AG20443 (cell line): ENCODE measurements around the gene SEMA4C.

Experiments
- DNase-seq: peaks from one replicate; pipeline ENCODE4 v3.0.0; 2012; ENCODE audit warnings: low spot score, mixed read lengths

The SEMA4C gene

DNA sequence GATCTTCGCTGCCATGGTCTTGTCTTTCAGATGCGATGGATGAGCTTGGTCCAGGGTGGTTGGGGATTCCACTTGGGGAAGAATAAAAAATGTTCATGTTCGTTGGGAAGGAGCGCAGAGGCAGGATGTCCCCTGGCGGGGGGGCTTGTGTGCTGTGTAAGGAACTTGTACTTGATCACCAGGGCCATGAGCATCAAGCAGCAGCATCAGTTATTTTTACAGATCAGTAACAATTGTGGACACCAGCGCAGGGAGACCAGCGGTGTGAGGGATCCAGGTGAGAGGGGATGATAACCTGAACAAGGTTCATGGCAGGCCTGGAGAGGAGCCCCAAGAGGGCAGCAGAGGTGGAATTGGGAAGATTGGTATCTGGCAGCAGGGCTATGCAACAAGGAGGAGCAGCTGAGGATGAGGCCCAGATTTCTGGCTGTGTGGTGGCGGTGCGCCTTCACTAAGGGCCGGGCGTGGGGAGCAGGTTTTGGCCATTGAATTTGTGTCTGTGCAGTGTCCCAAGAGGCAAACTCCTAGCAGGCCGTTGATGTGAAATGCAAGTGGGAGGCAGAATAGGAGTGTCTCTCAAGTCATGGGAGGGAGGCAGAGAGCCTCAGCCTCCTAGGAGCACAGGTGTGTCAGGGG is 49.9 kb downstream of the SEMA4C start:
- DNase-seq: no peak

DNA sequence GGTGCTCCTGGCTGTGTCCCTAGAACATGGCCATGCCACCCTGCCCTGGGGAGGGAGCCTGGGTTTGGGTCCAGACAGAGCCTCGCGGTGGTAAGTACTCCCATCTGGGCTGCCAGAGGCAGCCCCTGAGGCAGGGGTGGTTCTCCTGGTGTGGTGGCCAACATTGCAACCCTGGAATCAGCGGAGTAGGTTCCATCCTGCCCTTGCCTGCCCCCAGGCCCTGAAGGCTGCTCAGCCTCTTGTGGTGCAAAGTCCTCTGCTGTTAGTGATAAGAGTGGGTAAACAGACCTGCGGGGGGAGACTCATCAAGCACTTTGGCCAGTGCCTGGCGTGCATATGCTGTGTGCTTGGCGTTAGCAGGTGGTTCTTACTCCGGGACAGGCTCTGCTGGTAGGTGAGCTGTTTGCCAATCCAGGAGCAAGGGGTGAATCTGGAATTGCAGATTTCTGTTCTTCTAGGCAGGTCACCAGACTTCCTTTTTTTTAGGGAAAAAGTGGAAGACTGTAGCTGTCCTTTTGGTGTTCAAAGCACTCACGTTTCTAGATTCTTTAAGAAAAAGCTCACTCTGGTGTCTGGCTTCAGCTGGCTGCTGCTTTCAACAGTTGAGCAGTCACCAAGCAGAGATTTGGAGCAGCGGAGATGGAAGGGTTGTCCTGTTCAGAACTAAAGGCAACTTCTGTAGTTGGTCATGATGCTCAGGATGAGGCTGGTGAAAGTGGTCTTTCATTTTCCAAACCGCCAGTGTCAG is 50.6 kb downstream of the SEMA4C start:
- DNase-seq: no peak

DNA sequence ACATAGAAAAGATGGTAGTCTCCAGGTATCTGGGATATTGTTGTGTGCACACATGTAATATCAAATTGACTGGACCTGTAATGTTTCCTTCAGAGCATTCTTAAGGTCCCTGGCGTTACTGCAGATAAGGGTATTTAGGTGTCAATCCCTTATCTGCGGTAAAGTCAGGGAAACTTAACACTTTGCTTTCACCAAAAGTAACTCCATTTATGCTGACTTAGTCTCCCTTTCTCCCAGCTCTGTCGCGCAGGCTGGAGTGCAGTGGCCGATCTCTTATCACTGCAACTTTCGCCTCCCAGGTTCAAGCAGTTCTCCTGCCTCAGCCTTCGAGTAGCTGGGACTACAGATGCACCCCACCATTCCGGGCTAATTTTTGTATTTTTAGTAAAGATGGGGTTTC is 52.0 kb downstream of the SEMA4C start:
- no peak for DNase-seq

DNA sequence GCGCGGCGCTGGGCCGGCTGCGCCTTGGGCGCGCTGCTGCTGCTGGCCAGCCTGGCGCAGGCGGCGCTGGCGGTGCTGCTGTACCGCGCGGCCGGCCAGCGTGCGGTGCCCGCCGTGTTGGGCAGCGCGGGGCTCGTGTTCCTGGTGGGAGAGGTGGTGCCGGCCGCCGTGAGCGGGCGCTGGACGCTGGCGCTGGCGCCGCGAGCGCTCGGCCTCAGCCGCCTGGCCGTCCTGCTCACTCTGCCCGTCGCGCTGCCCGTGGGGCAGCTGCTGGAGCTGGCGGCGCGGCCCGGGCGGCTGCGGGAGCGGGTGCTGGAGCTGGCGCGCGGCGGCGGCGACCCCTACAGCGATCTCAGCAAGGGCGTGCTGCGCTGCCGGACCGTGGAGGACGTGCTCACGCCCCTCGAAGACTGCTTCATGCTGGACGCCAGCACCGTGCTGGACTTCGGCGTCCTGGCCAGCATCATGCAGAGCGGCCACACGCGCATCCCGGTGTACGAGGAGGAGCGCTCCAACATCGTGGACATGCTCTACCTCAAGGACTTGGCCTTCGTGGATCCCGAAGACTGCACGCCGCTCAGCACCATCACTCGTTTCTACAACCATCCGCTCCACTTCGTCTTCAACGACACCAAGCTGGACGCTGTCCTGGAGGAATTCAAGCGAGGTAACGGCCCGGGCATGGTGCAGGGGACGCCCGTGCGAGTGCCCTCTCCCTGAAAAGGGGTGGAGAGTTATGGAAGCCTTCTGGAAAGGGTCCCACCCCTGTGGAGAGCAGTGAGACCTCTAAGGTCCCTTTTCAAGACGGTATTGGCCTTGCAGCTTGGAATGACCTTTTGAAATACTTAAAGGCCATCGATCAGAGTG is 52.8 kb downstream of the SEMA4C start:
- no peak for DNase-seq

DNA sequence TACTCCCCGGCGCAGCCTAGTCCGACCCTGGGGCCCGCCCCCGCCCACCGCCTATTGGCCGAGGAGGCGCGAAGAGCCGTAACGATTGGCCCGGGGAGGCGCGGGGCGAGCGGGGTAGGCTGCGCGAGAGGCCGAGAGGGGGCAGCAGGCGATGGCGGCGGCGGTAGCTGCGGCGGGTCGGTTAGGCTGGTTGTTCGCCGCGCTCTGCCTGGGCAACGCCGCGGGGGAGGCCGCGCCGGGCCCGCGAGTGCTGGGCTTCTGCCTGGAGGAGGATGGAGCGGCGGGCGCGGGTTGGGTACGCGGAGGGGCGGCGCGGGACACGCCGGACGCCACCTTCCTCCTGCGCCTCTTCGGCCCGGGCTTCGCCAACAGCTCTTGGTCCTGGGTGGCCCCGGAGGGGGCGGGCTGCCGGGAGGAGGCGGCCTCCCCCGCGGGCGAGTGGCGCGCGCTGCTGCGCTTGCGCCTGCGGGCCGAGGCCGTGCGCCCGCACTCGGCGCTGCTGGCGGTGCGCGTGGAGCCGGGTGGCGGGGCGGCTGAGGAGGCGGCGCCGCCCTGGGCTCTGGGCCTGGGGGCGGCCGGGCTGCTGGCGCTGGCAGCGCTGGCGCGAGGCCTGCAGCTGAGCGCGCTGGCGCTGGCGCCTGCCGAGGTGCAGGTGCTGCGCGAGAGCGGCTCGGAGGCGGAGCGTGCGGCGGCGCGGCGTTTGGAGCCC is 53.6 kb downstream of the SEMA4C start, which contains the start of gene CNNM3:
Gene CNNM3 (plus strand): TSS at position 142 of the 709 bp plus-strand sequence. CDS start 10 bp downstream, at position 152.
- peak; percentile 99 for DNase-seq

DNA sequence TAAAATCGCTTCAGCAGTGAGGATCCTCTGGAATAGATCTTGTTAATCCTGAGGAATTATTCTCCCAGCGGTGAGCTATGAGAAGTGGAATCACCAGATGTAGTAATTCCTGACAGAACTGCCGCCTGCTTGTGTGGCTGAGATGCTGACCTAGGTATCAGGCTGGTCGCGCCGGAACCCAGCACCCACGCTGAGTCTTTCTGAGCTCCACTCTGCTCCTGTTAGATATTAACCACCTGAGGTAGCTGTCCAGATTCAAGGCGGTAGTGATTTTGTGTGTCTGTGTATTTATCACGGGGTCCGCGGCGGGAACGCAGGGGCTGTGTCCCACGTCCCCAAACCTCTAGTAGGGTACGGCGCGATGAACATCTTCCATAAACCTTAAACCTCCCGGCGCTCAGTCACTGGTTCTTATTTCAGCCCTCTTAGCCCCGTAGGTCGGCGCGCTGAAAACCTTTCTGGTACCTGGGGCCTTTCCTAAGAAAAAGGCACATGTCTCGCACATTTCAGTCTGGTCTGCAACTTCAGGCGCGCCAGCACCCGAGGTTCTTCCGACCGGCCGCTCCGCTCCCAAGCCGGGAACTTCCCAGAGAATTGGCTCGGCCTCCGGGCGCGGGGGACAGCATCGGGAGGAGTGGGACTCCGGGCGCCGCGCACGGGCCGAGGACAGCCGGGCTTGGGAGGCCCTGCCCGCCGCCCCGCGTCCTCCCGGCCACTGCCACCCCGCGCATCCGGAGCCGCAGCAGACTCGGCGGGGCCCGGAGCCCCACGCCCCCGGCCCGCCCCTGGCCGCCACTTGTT is 54.4 kb downstream of the SEMA4C start:
- peak; percentile 45 for DNase-seq

DNA sequence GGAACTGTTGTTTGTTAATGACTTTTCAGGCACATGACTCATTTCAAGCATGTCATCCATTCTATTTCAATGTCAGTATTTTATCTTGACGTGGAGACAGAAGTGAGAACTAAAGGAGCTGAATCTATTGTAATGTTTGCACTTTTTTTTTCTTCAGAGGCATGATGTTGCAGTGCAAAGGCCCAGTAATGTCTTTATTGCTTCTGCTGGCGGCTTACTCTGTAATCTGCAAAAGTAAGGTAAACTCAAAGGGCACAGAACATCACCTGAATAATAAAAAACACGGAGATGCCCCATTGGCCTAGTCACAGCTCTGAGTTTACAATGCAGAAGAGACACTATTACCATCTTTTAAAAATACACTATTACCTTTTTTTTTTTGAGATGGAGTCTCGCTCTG is 56.2 kb downstream of the SEMA4C start:
- no peak for DNase-seq

DNA sequence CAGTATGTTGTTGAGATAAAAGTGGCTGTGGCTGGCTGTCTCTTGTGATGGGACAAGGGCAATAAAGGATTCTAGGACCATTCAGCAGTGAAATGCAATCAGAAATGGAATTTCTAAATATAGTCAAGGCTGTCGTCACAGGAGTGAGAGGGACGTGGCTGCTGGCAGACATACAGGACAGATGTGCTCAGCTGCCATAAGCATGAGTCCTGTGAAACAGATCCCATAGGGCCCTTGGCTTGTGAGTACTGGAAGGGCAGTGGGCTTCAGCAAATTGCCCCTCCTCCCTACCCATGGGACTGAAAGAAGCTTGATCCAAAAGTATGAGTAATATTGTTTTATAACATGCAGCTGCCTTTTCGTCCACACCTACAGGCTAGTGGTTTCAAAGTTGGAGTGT is 58.0 kb downstream of the SEMA4C start:
- peak; percentile 59 for DNase-seq

DNA sequence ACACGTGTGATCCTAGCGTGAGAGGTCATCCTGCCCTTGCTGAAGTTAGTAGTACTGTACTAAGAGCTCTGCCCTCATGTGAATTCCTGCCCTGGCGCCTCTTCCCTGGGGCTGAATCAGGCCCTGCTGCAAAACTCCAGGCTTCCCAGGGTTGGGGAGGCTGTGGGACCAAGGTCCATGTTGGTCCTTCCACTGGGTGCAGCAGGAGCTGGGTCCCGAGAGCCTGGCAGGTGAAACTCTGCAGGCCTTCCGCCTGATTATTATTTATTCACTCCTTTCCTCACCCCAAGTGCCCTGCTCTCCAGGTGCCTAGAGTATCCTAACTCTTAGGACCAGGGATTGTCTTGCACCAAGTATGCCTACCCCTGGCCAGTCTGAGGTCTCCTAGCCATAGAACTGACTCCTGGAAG is 59.1 kb downstream of the SEMA4C start:
- no peak for DNase-seq

DNA sequence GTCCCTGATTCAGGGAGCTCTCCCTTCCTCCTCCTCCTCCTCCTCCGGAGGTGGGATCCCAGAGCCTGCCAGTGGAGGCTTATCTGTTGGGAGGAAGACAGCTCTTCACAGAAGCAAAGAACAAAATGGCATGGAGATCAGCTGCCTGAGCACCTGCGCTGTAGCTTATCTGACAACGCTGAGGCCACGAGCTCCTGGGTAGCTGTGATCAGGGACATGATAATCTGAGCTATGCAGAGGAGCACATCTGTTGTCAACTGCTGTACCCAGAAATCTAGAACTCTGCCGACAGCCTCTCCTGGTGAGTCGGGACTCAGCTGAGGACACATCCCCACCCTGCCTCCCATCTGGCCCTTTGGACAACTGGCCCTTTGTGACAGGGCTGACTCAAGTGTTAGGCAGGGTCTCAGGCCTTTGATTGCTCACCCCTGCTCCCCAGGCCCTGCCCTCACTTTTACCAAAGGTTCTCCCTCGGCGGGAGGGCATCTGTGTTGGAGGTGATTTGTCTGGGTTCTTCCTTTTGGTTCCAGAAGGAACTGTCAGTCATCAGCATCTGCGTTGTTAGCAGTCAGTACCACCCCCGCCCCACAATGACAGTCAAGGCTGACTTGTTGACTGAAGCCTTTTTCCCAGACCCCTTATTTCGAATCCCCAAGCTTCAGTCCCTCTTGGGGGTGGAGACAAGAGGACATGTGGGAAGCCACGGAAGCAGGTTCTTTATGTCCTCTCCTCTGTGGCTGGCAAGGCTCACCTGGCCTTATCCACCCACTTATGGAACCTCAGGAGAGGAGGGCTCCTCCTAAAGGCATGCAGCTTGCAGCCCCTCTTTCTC is 59.7 kb downstream of the SEMA4C start:
- no peak for DNase-seq
